Stimulated activated CD8-positive, alpha-beta memory T cell treated with anti-CD3 and anti-CD28 coated beads, Interleukin-12 subunit alpha, Interleukin-12 subunit beta, amount 100 ng/mL, for 24 hours (primary cell): ENCODE results near the gene HOXC10.

Experiments
- DNase-seq: peaks from one replicate; pipeline ENCODE4 v3.0.0-alpha.2; 2020; ENCODE audit errors: extremely low read depth

The HOXC10 gene

GRCh38 chr12:53977596-53978445 is 7.1 kb upstream of the HOXC10 start:
- DNase-seq = no peak

GRCh38 chr12:53978477-53979356 is 6.2 kb upstream of the HOXC10 start:
- no peak for DNase-seq

- DNase-seq = no peak
Measured at GRCh38 chr12:53980104-53980801, 4.7 kb upstream of the HOXC10 start.

- no peak for DNase-seq
Measured at GRCh38 chr12:53980802-53981496, 4.0 kb upstream of the HOXC10 start.

- no peak for DNase-seq
Measured at GRCh38 chr12:53981634-53982565, 3.0 kb upstream of the HOXC10 start.

- no peak for DNase-seq
Measured at GRCh38 chr12:53982648-53983567, 2.0 kb upstream of the HOXC10 start.

- DNase-seq = no peak
Measured at GRCh38 chr12:53983568-53983949, 1.4 kb upstream of the HOXC10 start.

- no peak for DNase-seq
Measured at GRCh38 chr12:53983950-53984572, 885 bp upstream of the HOXC10 start.

GRCh38 chr12:53985692-53985993 is 697 bp downstream of the HOXC10 start:
- DNase-seq = no peak

- no peak for DNase-seq
Measured at GRCh38 chr12:53985994-53986685, 1.2 kb downstream of the HOXC10 start.

- no peak for DNase-seq
Measured at GRCh38 chr12:53986686-53987483, 1.9 kb downstream of the HOXC10 start.

- no peak for DNase-seq
Measured at GRCh38 chr12:53987787-53988230, 2.9 kb downstream of the HOXC10 start.

GRCh38 chr12:53988541-53989226 is 3.7 kb downstream of the HOXC10 start:
- DNase-seq = no peak

- DNase-seq = no peak
Measured at GRCh38 chr12:53989227-53990113, 4.5 kb downstream of the HOXC10 start.

GRCh38 chr12:53990311-53991076 is 5.5 kb downstream of the HOXC10 start:
- no peak for DNase-seq
